Measurements from ENCODE around the gene TRIM62.

- TF ChIP-seq POLR2A (IDR thresholded peaks at IDR 0.05) = no peak
- TF ChIP-seq EP300 (IDR thresholded peaks at IDR 0.05) = no peak
Observed at GRCh38 chr1:33180911-33181890, 642 bp downstream of the TRIM62 start.

All from ovary (tissue), 1 donor.